BLaER1 (cell line): Measurements from ENCODE around the gene CCDC24.

ENCODE experiments used
- H3K27ac ChIP-seq: shearing (Covaris generic); formaldehyde crosslinking; 2 replicates; pipeline ENCODE4 v1.8.1; 2022
- H3K27me3 ChIP-seq: shearing (Covaris generic); formaldehyde crosslinking; 2 replicates; pipeline ENCODE4 v1.8.1; 2022
- H3K36me3 ChIP-seq: shearing (Covaris generic); formaldehyde crosslinking; 2 replicates; pipeline ENCODE4 v1.8.1; 2022
- H3K4me1 ChIP-seq: shearing (Covaris generic); formaldehyde crosslinking; 2 replicates; pipeline ENCODE4 v1.8.1; 2022
- H3K4me2 ChIP-seq: shearing (Covaris generic); formaldehyde crosslinking; 2 replicates; pipeline ENCODE4 v1.8.1; 2022
- H3K4me3 ChIP-seq: shearing (Covaris generic); formaldehyde crosslinking; 2 replicates; pipeline ENCODE4 v1.8.1; 2022
- H3K9ac ChIP-seq: shearing (Covaris generic); formaldehyde crosslinking; 2 replicates; pipeline ENCODE4 v1.8.1; 2022
- H3K9me3 ChIP-seq: shearing (Covaris generic); formaldehyde crosslinking; 2 replicates; pipeline ENCODE4 v1.8.1; 2022
- H4K20me1 ChIP-seq: shearing (Covaris generic); formaldehyde crosslinking; 2 replicates; pipeline ENCODE4 v1.8.1; 2022
- Cebpa-rat ChIP-seq: shearing (Covaris generic); IDR thresholded peaks from 2 replicates; pipeline ENCODE4 v1.8.1; 2022

CCDC24 gene

DNA sequence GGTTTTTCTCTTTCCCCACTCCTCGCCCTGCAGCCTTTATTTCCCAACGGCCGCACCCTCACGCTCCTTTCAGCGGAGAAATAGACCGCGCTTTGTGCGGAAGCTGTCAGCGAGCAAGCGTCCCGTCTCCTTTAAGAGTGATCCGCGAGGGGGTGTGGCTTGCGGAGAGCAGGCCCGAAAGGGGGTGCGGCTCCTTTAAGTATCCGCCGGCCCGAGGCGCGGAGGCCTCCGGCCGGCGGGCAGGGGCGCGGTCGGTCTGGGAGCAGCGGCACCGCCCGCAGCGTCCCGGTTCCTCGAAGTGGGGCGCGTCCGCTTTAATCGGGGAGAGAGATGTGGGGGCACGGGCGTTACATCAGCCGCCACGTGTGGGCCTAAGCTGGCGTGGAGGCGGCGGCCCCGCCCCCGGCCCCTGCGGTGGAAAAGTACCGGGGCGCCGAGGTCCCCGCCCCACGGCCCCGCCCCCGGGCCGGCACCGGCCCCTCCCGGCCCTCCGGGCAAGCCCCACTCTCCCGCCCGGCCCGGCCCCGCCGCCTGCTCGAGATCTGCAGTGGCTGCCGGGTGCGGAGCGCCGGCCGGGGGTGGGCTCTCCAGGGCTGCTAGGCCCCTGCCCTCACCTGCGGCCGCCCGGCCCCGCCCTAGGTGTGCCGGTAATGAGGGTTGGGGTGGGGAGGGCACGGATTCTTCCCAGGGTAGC lies 38.7 kb downstream of the CCDC24 start:
- no peaks in the 10 kb centered on the region for H3K36me3 ChIP-seq
- peaks cover 17% of the 10 kb centered on the region for H3K27me3 ChIP-seq
- H4K20me1 ChIP-seq = no peaks in the 10 kb centered on the region
- H3K27ac ChIP-seq = peak overlapping the region; percentile 91
- peak overlapping the region; percentile 85 for H3K9ac ChIP-seq
- peak overlapping the region; percentile 97 for H3K4me2 ChIP-seq
- H3K4me1 ChIP-seq = peaks cover 36% of the 10 kb centered on the region
- H3K9me3 ChIP-seq = no peaks in the 10 kb centered on the region
- no peak for TF ChIP-seq Cebpa-rat
- peak overlapping the region; percentile 88 for H3K4me3 ChIP-seq

DNA sequence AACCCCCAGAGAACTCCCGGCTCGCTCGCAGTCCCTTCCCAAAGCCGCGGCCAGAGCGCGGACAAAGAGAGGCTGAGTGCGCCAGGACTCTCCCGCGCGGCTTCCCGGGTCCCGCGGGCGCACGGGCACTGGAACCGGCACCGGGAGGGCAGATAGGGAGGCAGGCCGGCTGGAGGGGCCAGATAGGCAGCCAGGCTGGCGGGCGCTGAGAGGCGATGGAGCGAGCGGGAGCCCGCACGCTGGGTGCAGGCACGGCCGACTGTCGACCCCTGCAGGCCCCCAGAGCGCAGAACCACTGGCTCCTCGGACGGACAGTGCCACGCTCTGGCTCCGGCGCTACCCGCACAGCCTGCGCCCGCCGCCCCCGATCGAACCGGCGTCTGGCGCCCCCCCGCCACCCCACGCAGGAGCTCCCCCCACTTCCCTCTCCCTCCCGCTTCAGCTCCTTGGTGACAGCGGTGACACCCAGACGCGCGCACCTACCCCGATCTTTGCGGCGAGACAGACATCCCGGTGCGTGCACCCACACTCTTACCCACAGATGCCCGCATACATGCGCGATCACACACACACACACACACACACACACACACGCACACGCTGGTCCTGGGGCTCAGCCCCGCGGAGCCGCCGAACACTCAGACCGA lies 39.3 kb downstream of the CCDC24 start:
- no peak for TF ChIP-seq Cebpa-rat
- peaks cover 17% of the 10 kb centered on the region for H3K27me3 ChIP-seq
- H4K20me1 ChIP-seq = no peaks in the 10 kb centered on the region
- no peaks in the 10 kb centered on the region for H3K36me3 ChIP-seq
- peak overlapping the region; percentile 91 for H3K27ac ChIP-seq
- no peaks in the 10 kb centered on the region for H3K9me3 ChIP-seq
- H3K4me2 ChIP-seq = peak overlapping the region; percentile 97
- peak overlapping the region; percentile 85 for H3K9ac ChIP-seq
- peak overlapping the region; percentile 88 for H3K4me3 ChIP-seq
- peaks cover 36% of the 10 kb centered on the region for H3K4me1 ChIP-seq

DNA sequence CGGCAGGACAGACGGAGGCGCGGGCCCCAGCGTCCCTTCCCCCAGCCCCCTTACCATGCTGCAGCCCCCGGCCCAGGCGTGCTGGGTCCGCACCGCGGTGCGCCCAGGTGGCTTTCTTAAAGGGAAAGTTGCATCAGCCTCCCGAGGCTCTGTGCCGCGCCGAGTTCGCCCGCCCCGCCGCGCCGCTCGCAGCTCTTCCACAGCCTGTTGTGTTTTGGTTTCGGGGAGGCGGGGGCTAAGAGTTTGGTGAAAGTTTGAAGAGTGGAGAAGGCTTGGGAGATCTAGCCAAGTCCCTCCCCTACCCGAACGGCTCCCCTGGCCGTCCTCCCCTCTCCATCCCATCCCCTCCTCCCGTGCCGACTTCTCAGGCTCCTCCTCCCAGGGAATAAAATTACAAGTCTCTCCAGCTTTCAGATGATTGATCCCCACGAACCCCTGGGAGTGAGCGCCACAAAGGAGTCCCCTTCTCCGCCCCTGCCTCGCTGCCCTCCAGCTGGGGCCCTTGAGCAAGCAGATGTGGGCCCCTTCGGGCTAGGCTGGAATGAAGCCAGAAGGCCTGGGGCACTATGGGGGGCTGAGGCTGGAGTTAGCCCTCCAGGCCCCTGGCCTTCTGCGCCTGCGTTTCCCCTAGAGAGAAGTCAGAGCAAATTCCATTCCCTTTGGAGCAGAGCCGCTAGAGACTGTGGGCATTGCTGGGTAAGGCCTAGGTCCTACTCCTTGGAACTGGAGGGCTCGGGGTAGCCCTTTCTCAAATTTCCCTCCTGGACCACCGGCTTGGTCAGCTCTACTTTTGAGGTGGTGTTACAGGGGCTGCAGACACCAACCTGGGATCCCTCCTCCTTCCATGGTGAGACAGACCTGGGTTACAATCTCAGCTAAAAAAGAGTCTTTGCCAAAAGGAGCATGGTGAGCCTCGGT lies 40.1 kb downstream of the CCDC24 start, which contains the start of gene SLC6A9:
TSS of gene SLC6A9 (minus strand) at position 211 of the 918 bp plus-strand sequence. CDS start 7,185 bp downstream, outside the sequence.
- peaks cover 40% of the 10 kb centered on the region for H3K4me1 ChIP-seq
- H4K20me1 ChIP-seq = no peaks in the 10 kb centered on the region
- peaks cover 17% of the 10 kb centered on the region for H3K27me3 ChIP-seq
- H3K9me3 ChIP-seq = no peaks in the 10 kb centered on the region
- H3K4me3 ChIP-seq = peak within 1 kb of the TSS; percentile 88
- no peak for TF ChIP-seq Cebpa-rat
- peak within 1 kb of the TSS; percentile 85 for H3K9ac ChIP-seq
- H3K36me3 ChIP-seq = no peaks in the 10 kb centered on the region
- peak within 1 kb of the TSS; percentile 97 for H3K4me2 ChIP-seq
- peak within 1 kb of the TSS; percentile 91 for H3K27ac ChIP-seq

DNA sequence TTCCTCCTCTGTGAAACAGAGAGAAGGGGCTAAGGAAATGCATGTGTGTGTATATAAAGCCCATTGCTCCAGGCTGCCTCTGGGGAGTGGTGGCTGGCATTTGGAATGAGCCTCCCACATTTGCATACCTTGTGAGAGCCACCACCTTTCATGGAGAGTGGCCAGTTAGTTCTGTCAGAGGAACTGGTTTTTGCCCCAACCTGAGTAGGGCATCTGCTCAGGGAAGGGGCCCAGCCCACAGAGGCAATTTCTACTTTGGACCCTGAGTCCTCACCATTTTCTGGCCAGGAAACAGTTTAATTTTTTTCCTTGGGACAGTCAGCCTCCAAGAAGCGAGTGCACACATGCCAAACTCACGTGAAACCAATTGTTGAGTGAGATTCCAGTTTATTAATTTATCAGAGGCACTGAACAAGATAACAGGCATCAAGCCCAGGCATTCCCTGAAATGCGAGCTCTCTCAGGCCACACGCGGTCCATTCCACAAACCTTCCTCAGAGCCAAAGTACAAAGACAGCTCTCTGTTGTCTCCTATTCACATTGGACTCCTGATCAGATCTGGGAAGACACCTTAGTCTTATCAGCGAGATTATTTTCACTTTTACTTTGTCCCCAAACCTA lies 40.9 kb downstream of the CCDC24 start:
- Histone ChIP-seq H3K4me1 (peaks cover 48% of the 10 kb centered on the region), H3K36me3 (no peaks in the 10 kb centered on the region), H3K9ac (0 out of 2 replicates have a peak overlapping the region, but pooled peaks have one; percentile 85), H3K4me2 (peak overlapping the region; percentile 97), H3K4me3 (no peak overlapping the region), H4K20me1 (no peaks in the 10 kb centered on the region), H3K9me3 (no peaks in the 10 kb centered on the region), H3K27me3 (peaks cover 17% of the 10 kb centered on the region), H3K27ac (no peak overlapping the region)
- no peak for TF ChIP-seq Cebpa-rat

DNA sequence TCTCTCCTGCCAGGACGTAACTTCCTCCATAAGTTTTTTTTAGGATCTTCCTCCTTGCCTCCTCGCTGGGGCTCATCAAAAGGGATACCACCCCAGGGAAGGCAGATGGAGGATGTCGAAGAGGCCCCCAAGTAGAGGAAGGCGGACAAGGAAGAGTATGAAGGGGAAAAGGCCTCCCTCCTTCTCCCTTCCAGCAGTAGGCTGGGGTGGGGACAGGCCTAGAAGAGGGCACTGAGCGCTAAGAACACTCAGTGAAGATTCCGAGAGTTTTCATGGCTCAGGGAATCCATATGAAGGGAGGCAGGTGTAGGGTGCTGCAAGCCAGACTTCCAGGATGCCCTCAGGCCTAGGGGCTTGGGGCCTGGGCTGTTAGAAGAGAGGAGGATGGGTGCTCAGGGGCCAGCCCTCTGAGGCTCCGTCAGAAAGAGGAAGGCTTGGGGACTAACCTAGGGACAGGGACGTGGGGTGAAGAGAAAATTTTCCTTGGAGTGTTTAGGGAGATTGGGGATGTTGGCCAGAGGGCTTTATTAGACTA lies 41.7 kb downstream of the CCDC24 start:
- Histone ChIP-seq H3K4me2 (0 out of 2 replicates have a peak overlapping the region, but pooled peaks have one; percentile 97), H3K4me1 (peaks cover 51% of the 10 kb centered on the region), H4K20me1 (no peaks in the 10 kb centered on the region), H3K36me3 (no peaks in the 10 kb centered on the region), H3K9me3 (no peaks in the 10 kb centered on the region), H3K9ac (no peak overlapping the region), H3K4me3 (no peak overlapping the region), H3K27ac (no peak overlapping the region), H3K27me3 (peaks cover 17% of the 10 kb centered on the region)
- TF ChIP-seq Cebpa-rat = no peak

DNA sequence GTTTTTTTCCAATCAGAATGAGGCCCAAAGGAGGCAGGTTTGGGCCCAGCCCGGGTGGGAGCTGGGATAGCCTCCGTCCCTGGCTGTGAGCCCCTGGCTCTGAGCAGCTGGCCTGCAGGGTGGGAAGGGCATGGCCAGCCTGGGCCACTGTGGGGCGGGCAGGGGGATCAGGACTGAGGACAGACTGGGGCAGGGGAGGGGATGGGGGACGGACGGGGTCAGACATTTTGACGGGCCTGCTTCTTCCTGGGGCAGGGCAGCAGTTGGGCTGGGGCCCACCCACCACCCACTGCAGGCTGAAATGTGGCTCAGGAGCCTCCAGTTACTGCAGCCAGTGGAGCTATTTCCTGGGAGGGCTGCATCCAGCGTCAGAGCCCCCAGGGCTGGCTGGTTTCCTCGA lies 42.4 kb downstream of the CCDC24 start:
- H3K9ac ChIP-seq = no peak overlapping the region
- TF ChIP-seq Cebpa-rat = no peak

DNA sequence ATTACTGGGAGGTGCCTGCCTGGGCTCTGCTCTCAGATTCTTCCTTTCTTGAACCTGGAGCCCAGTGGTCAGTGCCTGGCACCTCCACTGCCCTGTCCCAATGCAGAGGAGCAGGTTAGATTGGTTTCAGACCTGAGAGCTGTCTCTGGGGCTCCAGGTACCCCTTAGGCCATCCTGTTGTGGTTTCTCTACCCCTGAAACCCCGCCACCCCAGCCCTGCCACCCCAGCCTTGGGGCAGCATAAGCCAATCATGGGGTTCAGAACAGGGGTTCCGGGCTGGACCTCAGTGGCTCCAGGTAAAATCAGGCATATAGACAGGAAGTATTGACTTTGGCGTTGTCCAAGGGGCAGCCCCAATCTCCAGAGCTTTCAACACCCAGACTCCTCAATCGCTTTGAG lies 43.0 kb downstream of the CCDC24 start:
- Histone ChIP-seq H4K20me1 (no peaks in the 10 kb centered on the region), H3K4me1 (peaks cover 43% of the 10 kb centered on the region), H3K36me3 (no peaks in the 10 kb centered on the region), H3K4me3 (no peak overlapping the region), H3K27me3 (peaks cover 17% of the 10 kb centered on the region), H3K9ac (no peak overlapping the region), H3K27ac (no peak overlapping the region), H3K9me3 (no peaks in the 10 kb centered on the region), H3K4me2 (no peak overlapping the region)
- TF ChIP-seq Cebpa-rat = no peak

More for the DNA sequence above, 42.4 kb downstream of the CCDC24 start:
- peaks cover 17% of the 10 kb centered on the region for H3K27me3 ChIP-seq
- no peak overlapping the region for H3K4me2 ChIP-seq
- no peak overlapping the region for H3K4me3 ChIP-seq
- no peaks in the 10 kb centered on the region for H4K20me1 ChIP-seq
- no peaks in the 10 kb centered on the region for H3K36me3 ChIP-seq
- no peaks in the 10 kb centered on the region for H3K9me3 ChIP-seq
- H3K4me1 ChIP-seq = peaks cover 49% of the 10 kb centered on the region
- H3K27ac ChIP-seq = no peak overlapping the region

DNA sequence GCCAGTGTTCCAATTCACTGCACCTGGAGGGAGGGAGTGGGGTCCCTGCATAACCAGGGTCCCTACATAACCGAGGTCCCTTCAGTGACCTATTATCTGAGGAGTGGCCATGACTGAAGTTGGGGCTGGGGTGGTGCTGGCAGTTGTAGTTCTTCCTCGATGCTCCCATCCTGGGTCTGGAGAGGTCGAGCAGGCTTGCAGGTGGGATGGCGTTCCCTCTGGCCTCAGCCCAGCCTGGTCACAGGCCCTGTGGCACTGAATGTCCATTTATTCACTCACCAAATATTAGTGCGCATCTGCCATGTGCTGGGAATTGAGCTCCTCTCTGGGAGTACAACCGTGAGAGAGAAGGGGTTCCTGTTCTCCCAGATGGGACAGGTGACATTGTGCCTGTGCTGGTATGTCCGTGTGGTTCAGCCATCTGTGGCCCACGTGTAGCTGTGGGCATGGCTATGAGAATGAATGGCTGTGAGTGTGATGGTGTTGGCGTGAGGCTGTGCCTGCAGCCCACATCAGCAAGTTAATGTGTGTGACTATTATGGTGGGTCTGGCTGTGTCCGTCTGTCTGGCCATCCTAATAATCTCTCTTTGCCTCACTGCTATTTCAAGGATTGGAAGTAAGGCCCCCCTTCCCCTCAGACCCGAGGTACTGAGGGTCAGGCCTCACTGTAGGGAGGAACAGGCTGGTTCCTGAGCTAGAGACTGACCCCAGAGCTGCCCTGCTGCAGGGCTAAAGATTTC lies 43.7 kb downstream of the CCDC24 start:
- Histone ChIP-seq H3K27me3 (peaks cover 17% of the 10 kb centered on the region), H3K9me3 (no peaks in the 10 kb centered on the region), H3K4me1 (peaks cover 40% of the 10 kb centered on the region), H3K27ac (no peak overlapping the region), H3K4me3 (no peak overlapping the region), H3K9ac (no peak overlapping the region), H4K20me1 (no peaks in the 10 kb centered on the region), H3K36me3 (no peaks in the 10 kb centered on the region), H3K4me2 (no peak overlapping the region)
- no peak for TF ChIP-seq Cebpa-rat
